HG02678 (cell line): ENCODE measurements around the gene IL1RAPL1.

Source experiments
- ATAC-seq: cut with Tn5 transposase; IDR thresholded peaks from one replicate; pipeline ENCODE4 v1.9.1; 2021; ENCODE audit warnings: mild to moderate bottlenecking, moderate library complexity; ENCODE audit not compliant: unreplicated experiment

The IL1RAPL1 gene

DNA sequence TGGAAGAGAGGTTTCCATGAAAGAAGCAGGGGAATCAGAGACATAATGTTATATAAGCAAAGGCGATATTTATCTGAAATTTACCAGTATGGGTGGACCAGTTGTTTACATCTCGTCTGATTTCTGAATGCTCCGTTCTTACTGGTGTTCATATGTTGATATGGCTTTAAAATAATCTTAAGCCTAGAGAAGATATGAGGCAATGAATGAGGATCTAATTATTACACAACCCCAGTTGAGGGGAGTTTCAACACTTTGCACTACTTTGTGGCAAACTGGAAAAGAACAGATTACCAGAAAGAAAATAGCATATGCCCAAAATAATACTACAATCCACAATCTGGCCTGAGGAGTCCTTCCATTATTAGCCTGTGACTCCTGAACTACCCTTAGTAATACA is 1364.8 kb downstream of the IL1RAPL1 start:
- no peak for ATAC-seq

DNA sequence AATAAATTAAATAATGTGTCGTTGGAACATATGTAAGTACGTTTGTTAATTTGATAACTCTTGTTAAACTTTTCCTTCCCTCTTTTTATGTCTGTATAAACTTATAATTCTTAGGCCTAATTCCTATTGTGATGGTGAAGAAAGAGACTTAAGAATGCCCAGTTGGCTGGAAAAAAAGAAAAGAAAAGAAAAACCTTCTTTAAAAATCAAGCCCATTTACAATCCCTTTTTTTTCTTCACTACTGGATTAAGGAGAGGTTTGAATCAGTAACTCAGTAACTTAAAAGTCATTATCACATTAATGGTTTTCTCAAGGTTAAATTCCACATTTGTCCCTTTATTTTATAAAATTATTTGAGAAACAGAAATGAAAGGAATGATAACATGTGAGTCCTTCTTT is 1374.8 kb downstream of the IL1RAPL1 start:
- no peak for ATAC-seq

DNA sequence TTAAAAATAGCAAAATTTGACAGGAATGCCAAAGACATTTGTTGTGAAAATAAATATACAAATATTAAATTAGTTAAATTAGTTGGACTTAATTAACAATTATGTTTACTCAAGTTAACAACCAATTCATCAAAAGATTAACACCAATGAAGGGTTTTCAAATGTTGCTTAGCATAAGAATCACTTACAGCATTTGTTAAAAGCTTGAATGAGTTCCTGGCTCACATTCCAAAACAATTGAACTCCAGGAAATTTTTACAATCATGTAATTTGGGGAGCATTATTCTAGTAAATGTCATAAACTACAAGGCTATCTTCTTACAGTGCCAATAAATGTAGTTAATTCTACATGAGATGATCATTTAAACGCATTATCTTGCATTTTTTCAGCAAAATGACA is 1378.4 kb downstream of the IL1RAPL1 start:
- ATAC-seq: no peak

DNA sequence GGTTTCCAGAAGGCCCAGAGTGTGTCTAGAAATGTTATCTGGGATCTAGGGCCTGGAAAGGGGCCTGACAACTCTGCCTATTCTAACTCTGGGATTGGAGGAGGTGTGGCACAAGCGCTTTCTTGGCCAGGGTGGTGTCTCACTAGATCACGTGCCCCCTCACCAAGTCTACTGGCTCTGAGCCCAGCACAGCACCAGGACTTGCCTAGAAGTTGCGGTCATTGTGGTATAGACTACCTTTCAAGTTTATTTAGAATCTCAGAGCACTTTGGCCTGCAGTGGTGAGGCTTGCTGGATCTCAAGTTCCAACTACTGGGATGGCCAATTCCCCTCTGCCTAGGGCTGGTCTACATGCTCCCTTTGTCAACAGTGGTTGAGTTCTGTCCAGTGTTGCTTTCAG is 1404.8 kb downstream of the IL1RAPL1 start:
- no peak for ATAC-seq

DNA sequence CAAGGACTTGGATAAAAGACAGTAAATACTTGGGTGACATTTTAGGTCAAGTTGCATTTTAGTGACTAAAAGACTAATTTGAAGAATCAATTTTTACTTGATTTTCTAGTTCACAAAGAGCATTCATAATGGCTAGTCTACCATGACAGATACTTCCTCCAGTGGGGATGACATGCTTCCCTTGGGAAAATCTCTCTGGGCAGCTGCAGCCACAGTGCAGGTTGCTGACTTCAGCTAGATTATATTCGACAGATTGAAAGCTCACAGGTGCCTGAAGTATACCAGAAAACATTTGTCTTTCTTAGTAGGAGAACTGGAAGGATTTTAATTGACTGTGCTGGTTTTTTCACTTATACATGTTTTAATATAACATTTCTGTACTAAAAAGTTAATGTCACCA is 1418.6 kb downstream of the IL1RAPL1 start:
- ATAC-seq: no peak
